HepG2 (cell line): ENCODE results near the gene PRPSAP1. TPM values are rescaled to one million over a fixed set of nuclear protein-coding genes. Genes with fewer than 3 reads are reported as not detected.
A peak's percentile ranks its signal among the peaks of the same experiment; 100 is the strongest.

ENCODE experiments used
- CHD4 ChIP-seq: fragments of 200-600 bp; sonication (generic); IDR thresholded peaks from 2 replicates; pipeline ENCODE4 v1.7.0; 2017; ENCODE audit warnings: mild to moderate bottlenecking, low read length, borderline replicate concordance
- CREB1 ChIP-seq, 2 experiments: fragments of 450-650 bp in 1 of 2; IDR thresholded peaks; 2 replicates each; pipeline ENCODE4 v1.6.1; 2016 to 2017; ENCODE audit warnings: control low read depth in 1 of 2, mild to moderate bottlenecking in 1 of 2, missing compliant biosample characterization in 1 of 2, missing genetic modification characterization in 1 of 2
- ELK4 ChIP-seq: sonication (generic); formaldehyde crosslinking; IDR thresholded peaks from 2 replicates; pipeline ENCODE4 v1.9.0; 2021; ENCODE audit warnings: missing genetic modification reagents, borderline replicate concordance
- FOSL1 ChIP-seq: sonication (generic); formaldehyde crosslinking; IDR thresholded peaks from 2 replicates; pipeline ENCODE4 v1.9.0; 2021; ENCODE audit warnings: missing genetic modification reagents, borderline replicate concordance
- MLX ChIP-seq: IDR thresholded peaks from 2 replicates; pipeline ENCODE4 v1.6.1; 2016
- MYNN ChIP-seq: sonication (generic); formaldehyde crosslinking; IDR thresholded peaks from 2 replicates; pipeline ENCODE4 v1.4.0; 2020; ENCODE audit warnings: mild to moderate bottlenecking, low read depth, missing genetic modification reagents
- NCOA1 ChIP-seq: sonication (generic); formaldehyde crosslinking; IDR thresholded peaks from 2 replicates; pipeline ENCODE4 v1.9.0; 2021; ENCODE audit warnings: missing genetic modification reagents
- NFE2L1 ChIP-seq: sonication (generic); formaldehyde crosslinking; IDR thresholded peaks from 2 replicates; pipeline ENCODE4 v1.4.0; 2020; ENCODE audit warnings: missing genetic modification reagents, mild to moderate bottlenecking, borderline replicate concordance
- NFYB ChIP-seq: sonication (generic); formaldehyde crosslinking; IDR thresholded peaks from 2 replicates; pipeline ENCODE4 v1.4.0; 2020; ENCODE audit warnings: missing genetic modification reagents
- REST ChIP-seq, 2 experiments: IDR thresholded peaks; 2 replicates each; pipeline ENCODE4 v1.6.1; 2011 to 2012; ENCODE audit warnings: low read length in 2 of 2, borderline replicate concordance in 1 of 2, low read depth in 1 of 2, mild to moderate bottlenecking in 1 of 2, moderate library complexity in 1 of 2
- SOX5 ChIP-seq: IDR thresholded peaks from 2 replicates; pipeline ENCODE4 v1.6.1; 2016; ENCODE audit warnings: borderline replicate concordance
- THAP9 ChIP-seq: sonication (generic); formaldehyde crosslinking; IDR thresholded peaks from 2 replicates; pipeline ENCODE4; 2020; ENCODE audit warnings: missing genetic modification reagents, mild to moderate bottlenecking, borderline replicate concordance
- ZNF234 ChIP-seq: sonication (generic); formaldehyde crosslinking; conservative IDR thresholded peaks from 2 replicates; pipeline ENCODE4 v1.5.1; 2020; ENCODE audit warnings: mild to moderate bottlenecking, missing genetic modification reagents
- ZNF264 ChIP-seq: sonication (generic); formaldehyde crosslinking; IDR thresholded peaks from 2 replicates; pipeline ENCODE4 v1.4.0; 2020; ENCODE audit warnings: missing genetic modification reagents
- ZNF44 ChIP-seq: sonication (generic); formaldehyde crosslinking; IDR thresholded peaks from 2 replicates; pipeline ENCODE4 v1.5.1; 2020; ENCODE audit warnings: mild to moderate bottlenecking, missing genetic modification reagents
- ZNF580 ChIP-seq: IDR thresholded peaks from 2 replicates; pipeline ENCODE4 v1.6.1; 2016; ENCODE audit warnings: low read depth, borderline replicate concordance
- ZNF740 ChIP-seq: sonication (generic); formaldehyde crosslinking; IDR thresholded peaks from 2 replicates; pipeline ENCODE4 v1.4.0; 2020; ENCODE audit warnings: missing genetic modification reagents
- ZNF781 ChIP-seq: sonication (generic); formaldehyde crosslinking; IDR thresholded peaks from 2 replicates; pipeline ENCODE4 v1.5.1; 2020; ENCODE audit warnings: borderline replicate concordance, mild to moderate bottlenecking, missing genetic modification reagents; ENCODE audit errors: not compliant biosample characterization
- ZSCAN31 ChIP-seq: sonication (generic); formaldehyde crosslinking; IDR thresholded peaks from 2 replicates; pipeline ENCODE4 v1.5.0; 2020; ENCODE audit warnings: low read depth, mild to moderate bottlenecking, missing genetic modification reagents
- polyA plus RNA-seq, 8 experiments: library from polyadenylated mRNA; depleted of rRNA in 3 of 8; stranded (reverse) in 7 of 8; unstranded in 1 of 8; fragments of >200 nt; fragmentation: Illumina TruSeq in 4 of 8; extraction: Trizol in 4 of 8; gene quantifications; 2 replicates each; pipeline versions ENCODE4 v1.2.1 to v1.2.3, GENCODE V29; 2011 to 2016; ENCODE audit warnings: low read depth in 4 of 8, missing spikeins in 1 of 8, mixed read lengths in 1 of 8; ENCODE audit not compliant: insufficient read depth in 1 of 8
- total RNA-seq, 5 experiments: library from RNA; depleted of rRNA; stranded (reverse); fragments of >200 nt; fragmentation: Illumina TruSeq; extraction: Trizol; gene quantifications; 2 replicates each; pipeline ENCODE4 v1.2.3, GENCODE V29; 2016; ENCODE audit warnings: low read depth in 1 of 5

The PRPSAP1 gene
- total and polyA plus RNA-seq, 2 of the 13 experiments (the other 11 are each of a cell fraction or from before 2014, with no cell fraction given) = 91.1 to 314 TPM

- TF ChIP-seq THAP9 (CRISPR knock-in tag) (no peak), NFE2L1 (CRISPR knock-in tag) (no peak), NFYB (peak; percentile 99), ELK4 (CRISPR knock-in tag) (no peak), CHD4 (no peak), CREB1 (IDR thresholded peaks at IDR 0.05) (peak; percentile 81), CREB1 (CRISPR knock-in tag; IDR thresholded peaks at IDR 0.05) (peak; percentile 83), ZNF264 (CRISPR knock-in tag) (no peak), MYNN (CRISPR knock-in tag) (no peak), ZNF781 (CRISPR knock-in tag) (peak; percentile 66), SOX5 (CRISPR knock-in tag) (no peak), ZNF580 (CRISPR knock-in tag) (0 out of 2 replicates have a peak, but pooled peaks have one; percentile 25), REST (IDR thresholded peaks at IDR 0.05; ENCODE audit: borderline replicate concordance in 1 of 2, low read depth in 1 of 2, low read length in 2 of 2) (no peak), FOSL1 (CRISPR knock-in tag) (no peak), ZNF44 (CRISPR knock-in tag) (no peak), MLX (CRISPR knock-in tag) (0 out of 2 replicates have a peak, but pooled peaks have one; percentile 21), ZSCAN31 (CRISPR knock-in tag) (no peak), NCOA1 (CRISPR knock-in tag) (no peak), ZNF234 (CRISPR knock-in tag) (no peak), ZNF740 (CRISPR knock-in tag) (no peak)
These were observed 88.7 kb downstream of the PRPSAP1 start, which contains the start of gene UBALD2 (continued) for GRCh38 chr17:76264755-76265623.
